ENCODE data around the gene CREBL2.
"Not testable (repeated sequence)": the region's sequence is repeated elsewhere in the genome, so short reads cannot be mapped to it uniquely, and the experiment has no call there.

Gene CREBL2

DNA sequence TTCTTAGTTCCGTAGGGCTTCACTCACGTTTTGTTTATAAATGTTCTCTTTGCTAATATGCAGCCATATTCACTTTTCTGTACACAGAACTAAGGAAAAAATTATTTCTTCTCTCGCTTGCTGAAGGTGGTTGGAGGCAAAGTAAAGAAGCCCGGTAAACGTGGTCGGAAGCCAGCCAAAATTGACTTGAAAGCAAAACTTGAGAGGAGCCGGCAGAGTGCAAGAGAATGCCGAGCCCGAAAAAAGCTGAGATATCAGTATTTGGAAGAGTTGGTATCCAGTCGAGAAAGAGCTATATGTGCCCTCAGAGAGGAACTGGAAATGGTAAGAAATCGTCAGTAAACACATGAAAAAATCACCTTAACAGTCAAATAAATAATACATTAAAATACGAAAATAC, 24.0 kb downstream of the CREBL2 start:
- H3K27me3 ChIP-seq (ENCODE audit: low read length), result no peaks in the 10 kb centered on the region
- H2AFZ ChIP-seq (ENCODE audit: low read depth, low read length, severe bottlenecking), result no peak overlapping the region
- H3K79me2 ChIP-seq (ENCODE audit: insufficient read depth, low read length), result no peaks in the 10 kb centered on the region
- H3K36me3 ChIP-seq (ENCODE audit: low read length), result no peaks in the 10 kb centered on the region
- H3K9me2 ChIP-seq (replicated peaks; ENCODE audit: insufficient read depth, low read length), result no peaks in the 10 kb centered on the region
- no peaks in the 10 kb centered on the region for H4K20me1 ChIP-seq (ENCODE audit: low read depth, low read length)
- no peak overlapping the region for H3K4me2 ChIP-seq (ENCODE audit: low read depth, low read length, poor library complexity, severe bottlenecking)
- H3K9ac ChIP-seq (ENCODE audit: low read length), result no peak overlapping the region
- H3K4me3 ChIP-seq (ENCODE audit: insufficient read depth, low read length, poor library complexity, severe bottlenecking), result no peak overlapping the region
- TF ChIP-seq EZH2phosphoT487 (conservative IDR thresholded peaks at IDR 0.05; ENCODE audit: low read length), result no peak
- TF ChIP-seq, protein P1, sequence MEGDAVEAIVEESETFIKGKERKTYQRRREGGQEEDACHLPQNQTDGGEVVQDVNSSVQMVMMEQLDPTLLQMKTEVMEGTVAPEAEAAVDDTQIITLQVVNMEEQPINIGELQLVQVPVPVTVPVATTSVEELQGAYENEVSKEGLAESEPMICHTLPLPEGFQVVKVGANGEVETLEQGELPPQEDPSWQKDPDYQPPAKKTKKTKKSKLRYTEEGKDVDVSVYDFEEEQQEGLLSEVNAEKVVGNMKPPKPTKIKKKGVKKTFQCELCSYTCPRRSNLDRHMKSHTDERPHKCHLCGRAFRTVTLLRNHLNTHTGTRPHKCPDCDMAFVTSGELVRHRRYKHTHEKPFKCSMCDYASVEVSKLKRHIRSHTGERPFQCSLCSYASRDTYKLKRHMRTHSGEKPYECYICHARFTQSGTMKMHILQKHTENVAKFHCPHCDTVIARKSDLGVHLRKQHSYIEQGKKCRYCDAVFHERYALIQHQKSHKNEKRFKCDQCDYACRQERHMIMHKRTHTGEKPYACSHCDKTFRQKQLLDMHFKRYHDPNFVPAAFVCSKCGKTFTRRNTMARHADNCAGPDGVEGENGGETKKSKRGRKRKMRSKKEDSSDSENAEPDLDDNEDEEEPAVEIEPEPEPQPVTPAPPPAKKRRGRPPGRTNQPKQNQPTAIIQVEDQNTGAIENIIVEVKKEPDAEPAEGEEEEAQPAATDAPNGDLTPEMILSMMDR (IDR thresholded peaks at IDR 0.05; ENCODE audit: insufficient read depth, low read length, poor library complexity, severe bottlenecking), result no peak
- H3F3A ChIP-seq (ENCODE audit: insufficient read depth), result no peaks in the 10 kb centered on the region
- no peak overlapping the region for H3K27ac ChIP-seq (ENCODE audit: low read depth, low read length)
- H3K9me3 ChIP-seq (ENCODE audit: insufficient read depth, low read length), result no peaks in the 10 kb centered on the region

DNA sequence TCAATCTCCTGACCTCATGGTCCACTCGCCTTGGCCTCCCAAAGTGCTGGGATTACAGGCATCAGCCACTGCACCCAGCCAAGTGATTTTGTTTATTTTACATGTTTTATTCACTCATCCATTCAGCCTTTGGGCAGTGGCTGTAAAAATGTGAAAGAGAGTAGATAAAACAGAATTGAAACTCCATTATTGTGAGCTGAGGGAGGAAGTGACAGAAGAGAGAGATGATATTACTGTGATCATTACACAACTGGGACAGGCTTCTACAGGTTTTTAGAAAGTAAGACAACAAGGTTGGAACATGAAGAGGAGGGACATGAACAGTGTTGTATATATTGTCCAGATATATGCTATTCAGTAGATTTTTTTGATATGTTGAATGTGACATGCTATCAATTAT, 25.0 kb downstream of the CREBL2 start:
- Histone ChIP-seq H3K9ac (ENCODE audit: low read length) (no peak overlapping the region), H4K20me1 (ENCODE audit: low read depth, low read length) (no peaks in the 10 kb centered on the region), H3K79me2 (ENCODE audit: insufficient read depth, low read length) (no peaks in the 10 kb centered on the region), H3K4me3 (ENCODE audit: insufficient read depth, low read length, poor library complexity, severe bottlenecking) (no peak overlapping the region), H2AFZ (ENCODE audit: low read depth, low read length, severe bottlenecking) (no peak overlapping the region), H3K4me2 (ENCODE audit: low read depth, low read length, poor library complexity, severe bottlenecking) (no peak overlapping the region), H3K27ac (ENCODE audit: low read depth, low read length) (no peak overlapping the region), H3K9me3 (ENCODE audit: insufficient read depth, low read length) (no peaks in the 10 kb centered on the region), H3F3A (ENCODE audit: insufficient read depth) (no peaks in the 10 kb centered on the region), H3K9me2 (replicated peaks; ENCODE audit: insufficient read depth, low read length) (no peaks in the 10 kb centered on the region), H3K36me3 (ENCODE audit: low read length) (no peaks in the 10 kb centered on the region), H3K27me3 (ENCODE audit: low read length) (no peaks in the 10 kb centered on the region)
- TF ChIP-seq EZH2phosphoT487 (conservative IDR thresholded peaks at IDR 0.05; ENCODE audit: low read length), result no peak
- TF ChIP-seq, protein P1 (IDR thresholded peaks at IDR 0.05; ENCODE audit: insufficient read depth, low read length, poor library complexity, severe bottlenecking), result no peak

- H3K27ac ChIP-seq (ENCODE audit: low read depth, low read length), result not testable (repeated sequence)
Observed at GRCh38 chr12:12639995-12640394, 28.3 kb downstream of the CREBL2 start.

DNA sequence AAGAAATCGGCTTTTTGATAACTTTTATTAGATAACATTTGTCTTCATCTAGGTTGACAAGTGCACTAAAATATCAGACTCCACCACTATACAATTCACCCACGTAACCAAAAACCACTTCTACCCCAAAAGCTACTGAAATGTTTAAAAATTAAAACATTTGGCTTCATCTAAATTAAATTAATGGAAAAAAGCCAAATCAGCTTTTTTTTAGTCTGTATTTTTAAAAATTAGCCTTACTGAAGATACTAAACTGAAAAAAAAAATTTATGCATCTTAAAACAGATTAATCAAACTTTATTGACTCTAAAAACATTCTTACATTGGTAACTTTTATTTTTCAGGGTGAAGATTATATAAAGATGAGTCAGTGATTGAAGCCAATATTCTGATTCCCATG, 30.0 kb downstream of the CREBL2 start:
- TF ChIP-seq EZH2phosphoT487 (conservative IDR thresholded peaks at IDR 0.05; ENCODE audit: low read length), result no peak
- TF ChIP-seq, protein P1 (IDR thresholded peaks at IDR 0.05; ENCODE audit: insufficient read depth, low read length, poor library complexity, severe bottlenecking), result no peak
- Histone ChIP-seq H3K27me3 (ENCODE audit: low read length) (no peaks in the 10 kb centered on the region), H3K9me2 (replicated peaks; ENCODE audit: insufficient read depth, low read length) (no peaks in the 10 kb centered on the region), H3K4me2 (ENCODE audit: low read depth, low read length, poor library complexity, severe bottlenecking) (no peak overlapping the region), H3F3A (ENCODE audit: insufficient read depth) (no peaks in the 10 kb centered on the region), H3K36me3 (ENCODE audit: low read length) (no peaks in the 10 kb centered on the region), H4K20me1 (ENCODE audit: low read depth, low read length) (no peaks in the 10 kb centered on the region), H3K9ac (ENCODE audit: low read length) (no peak overlapping the region), H3K4me3 (ENCODE audit: insufficient read depth, low read length, poor library complexity, severe bottlenecking) (no peak overlapping the region), H3K9me3 (ENCODE audit: insufficient read depth, low read length) (no peaks in the 10 kb centered on the region), H2AFZ (ENCODE audit: low read depth, low read length, severe bottlenecking) (no peak overlapping the region), H3K27ac (ENCODE audit: low read depth, low read length) (no peak overlapping the region), H3K79me2 (ENCODE audit: insufficient read depth, low read length) (no peaks in the 10 kb centered on the region)

More at GRCh38 chr12:12639995-12640394, 28.3 kb downstream of the CREBL2 start:
- not testable (repeated sequence) for H3K9me3 ChIP-seq (ENCODE audit: insufficient read depth, low read length); H3K27me3 ChIP-seq (ENCODE audit: low read length); H3K79me2 ChIP-seq (ENCODE audit: insufficient read depth, low read length); H4K20me1 ChIP-seq (ENCODE audit: low read depth, low read length); H3F3A ChIP-seq (ENCODE audit: insufficient read depth); H3K9ac ChIP-seq (ENCODE audit: low read length); H3K9me2 ChIP-seq (replicated peaks; ENCODE audit: insufficient read depth, low read length); H3K4me2 ChIP-seq (ENCODE audit: low read depth, low read length, poor library complexity, severe bottlenecking); H3K4me3 ChIP-seq (ENCODE audit: insufficient read depth, low read length, poor library complexity, severe bottlenecking); H2AFZ ChIP-seq (ENCODE audit: low read depth, low read length, severe bottlenecking); H3K36me3 ChIP-seq (ENCODE audit: low read length)

Measured in SU-DHL-6 (cell line).